Karpas-422 (cell line): Measurements from ENCODE around the gene CFAP45. TPM values are rescaled to one million over a fixed set of nuclear protein-coding genes. Genes with fewer than 3 reads are reported as not detected.

Experiments used
- DNase-seq: peaks from one replicate; pipeline ENCODE4 v3.0.0-alpha.2; 2015
- H2AFZ ChIP-seq: fragments of 200-600 bp; sonication (generic); 2 replicates; pipeline ENCODE4 v1.6.1; 2014; ENCODE audit warnings: antibody characterized with exemption, low read length, mixed read lengths
- H3K27ac ChIP-seq: fragments of 200-600 bp; sonication (generic); 2 replicates; pipeline ENCODE4 v1.5.1; 2014; ENCODE audit warnings: mild to moderate bottlenecking, low read length, moderate library complexity
- H3K27me3 ChIP-seq: fragments of 200-600 bp; sonication (generic); 2 replicates; pipeline ENCODE4 v1.6.1; 2014; ENCODE audit warnings: low read length, mixed read lengths
- H3K36me3 ChIP-seq: fragments of 200-600 bp; sonication (generic); 2 replicates; pipeline ENCODE4 v1.6.1; 2014; ENCODE audit warnings: low read length, mixed read lengths; ENCODE audit not compliant: insufficient read depth
- H3K4me1 ChIP-seq: fragments of 200-600 bp; sonication (generic); 2 replicates; pipeline ENCODE4 v1.6.1; 2014; ENCODE audit warnings: mild to moderate bottlenecking, low read length, mixed read lengths
- H3K4me2 ChIP-seq: fragments of 200-600 bp; sonication (generic); 2 replicates; pipeline ENCODE4 v1.6.1; 2014; ENCODE audit warnings: low read length, low read depth, mild to moderate bottlenecking; ENCODE audit not compliant: poor library complexity, severe bottlenecking
- H3K4me3 ChIP-seq: fragments of 200-600 bp; sonication (generic); 2 replicates; pipeline ENCODE4 v1.5.1; 2014; ENCODE audit warnings: mild to moderate bottlenecking, antibody characterized with exemption, low read length, mixed read lengths
- H3K79me2 ChIP-seq: fragments of 200-600 bp; sonication (generic); 2 replicates; pipeline ENCODE4 v1.6.1; 2014; ENCODE audit warnings: mild to moderate bottlenecking, low read length, mixed read lengths
- H3K9ac ChIP-seq: fragments of 200-600 bp; sonication (generic); 2 replicates; pipeline ENCODE4 v1.6.0; 2014; ENCODE audit warnings: low read length
- H3K9me2 ChIP-seq: fragments of 200-600 bp; sonication (generic), shearing (Covaris generic); replicated peaks from 2 replicates; pipeline ENCODE4 v1.6.0; 2014; ENCODE audit warnings: mild to moderate bottlenecking, low read length, moderate library complexity; ENCODE audit not compliant: insufficient read depth
- H3K9me3 ChIP-seq: fragments of 300-700, 200-600 bp; sonication (generic); 2 replicates; pipeline ENCODE4 v1.6.1; 2014; ENCODE audit warnings: low read length, mixed read lengths
- H4K20me1 ChIP-seq: fragments of 200-600 bp; sonication (generic); 2 replicates; pipeline ENCODE4 v1.6.1; 2014; ENCODE audit warnings: mild to moderate bottlenecking, antibody characterized with exemption, low read length, low read depth; ENCODE audit not compliant: insufficient read depth
- total RNA-seq: library from RNA; depleted of rRNA; stranded (reverse); fragments of >200 nt; shearing (Covaris generic); gene quantifications from 2 replicates; pipeline ENCODE4 v1.2.3, GENCODE V29; 2014; ENCODE audit warnings: low replicate concordance

The CFAP45 gene
- total RNA-seq, 1 experiment from 2014 or later: not detected

DNA sequence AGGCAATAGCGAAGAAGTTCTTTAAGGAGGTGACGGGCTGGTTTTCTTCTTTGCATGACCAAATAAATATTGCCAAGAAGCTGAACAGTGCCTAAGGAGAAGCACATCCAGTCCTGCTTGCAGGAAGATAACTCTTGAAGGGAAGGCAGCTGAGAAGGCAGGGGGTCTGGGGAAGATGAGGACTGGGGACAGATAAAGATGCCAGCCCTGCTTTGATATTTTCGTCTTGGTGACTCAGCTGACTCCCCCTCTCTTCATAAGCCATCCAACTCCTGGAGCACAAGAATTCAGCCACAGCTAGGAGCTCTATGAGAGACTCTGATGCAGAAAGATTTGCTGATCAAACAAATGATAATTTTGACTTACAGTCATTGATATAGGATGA is 3.4 kb downstream of the CFAP45 start:
- Histone ChIP-seq H3K9ac (no peak overlapping the region), H3K9me3 (no peaks in the 10 kb centered on the region), H3K4me1 (no peaks in the 10 kb centered on the region), H3K27me3 (no peaks in the 10 kb centered on the region), H2AFZ (no peak overlapping the region), H3K9me2 (no peaks in the 10 kb centered on the region), H3K4me2 (no peak overlapping the region), H3K79me2 (no peaks in the 10 kb centered on the region), H4K20me1 (no peaks in the 10 kb centered on the region), H3K4me3 (no peak overlapping the region), H3K27ac (no peak overlapping the region), H3K36me3 (no peaks in the 10 kb centered on the region)
- no peak for DNase-seq

DNA sequence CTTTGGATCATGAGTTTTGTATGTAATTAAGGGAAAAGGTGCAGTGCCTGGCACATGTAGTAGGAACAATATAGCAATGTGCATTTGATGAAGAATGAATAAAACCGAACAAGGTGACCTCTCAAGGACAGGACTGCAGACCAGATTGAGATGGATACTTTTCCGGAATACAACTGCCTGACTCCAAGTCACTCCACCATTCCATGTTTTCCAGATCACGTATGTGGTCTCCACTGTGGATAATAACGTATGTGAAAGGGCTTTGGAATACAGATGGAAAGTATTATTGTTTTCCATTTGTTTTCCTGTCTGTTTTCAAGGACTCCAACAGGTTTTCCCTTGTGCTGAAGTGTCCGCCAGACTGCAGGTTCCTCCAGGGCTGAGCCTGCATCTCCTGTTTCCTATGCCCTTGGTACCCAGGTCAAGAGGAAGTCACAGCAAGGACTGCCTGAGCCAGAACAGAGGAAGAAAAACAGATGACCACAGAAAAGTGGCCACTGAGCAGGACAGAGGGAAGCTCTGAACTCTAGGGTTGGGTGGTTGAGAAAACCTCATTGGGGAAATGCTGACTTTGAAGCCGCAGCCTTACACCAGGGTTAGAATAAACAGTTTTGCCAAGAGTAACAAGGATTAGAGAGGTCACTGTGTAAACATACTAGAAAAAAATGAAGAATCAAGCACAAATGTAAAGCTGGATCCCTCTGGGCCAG is 4.0 kb downstream of the CFAP45 start:
- Histone ChIP-seq H3K9me3 (no peaks in the 10 kb centered on the region), H3K4me2 (no peak overlapping the region), H3K9ac (no peak overlapping the region), H4K20me1 (no peaks in the 10 kb centered on the region), H3K36me3 (no peaks in the 10 kb centered on the region), H3K4me1 (no peaks in the 10 kb centered on the region), H3K9me2 (no peaks in the 10 kb centered on the region), H3K79me2 (no peaks in the 10 kb centered on the region), H2AFZ (no peak overlapping the region), H3K27me3 (no peaks in the 10 kb centered on the region), H3K4me3 (no peak overlapping the region), H3K27ac (no peak overlapping the region)
- no peak for DNase-seq

DNA sequence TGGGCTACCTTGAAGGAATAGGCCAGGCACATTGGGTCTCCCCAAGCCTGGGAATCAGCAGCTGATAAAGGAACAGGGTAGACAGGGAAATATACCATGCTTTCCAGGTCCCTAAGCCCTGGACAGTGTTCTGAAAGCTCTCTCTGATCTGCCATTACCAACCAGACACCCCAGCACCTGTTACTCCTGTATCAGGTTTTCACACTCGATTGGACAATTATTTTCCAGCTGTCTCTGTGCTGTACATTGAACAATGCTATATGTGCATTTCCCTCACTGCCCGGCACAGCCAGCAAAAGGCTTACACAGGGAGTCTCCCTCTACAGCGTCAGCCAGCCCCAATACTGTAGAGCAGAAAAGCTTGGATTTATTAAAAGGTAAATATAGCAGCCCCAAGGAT is 4.7 kb downstream of the CFAP45 start:
- H3K36me3 ChIP-seq: no peaks in the 10 kb centered on the region
- peaks cover 1% of the 10 kb centered on the region for H3K4me1 ChIP-seq
- H3K27ac ChIP-seq: no peak overlapping the region
- no peak overlapping the region for H3K4me3 ChIP-seq
- no peak for DNase-seq
- no peaks in the 10 kb centered on the region for H3K9me3 ChIP-seq
- H2AFZ ChIP-seq: no peak overlapping the region
- H4K20me1 ChIP-seq: no peaks in the 10 kb centered on the region
- H3K9ac ChIP-seq: no peak overlapping the region
- no peaks in the 10 kb centered on the region for H3K27me3 ChIP-seq
- no peaks in the 10 kb centered on the region for H3K9me2 ChIP-seq
- H3K4me2 ChIP-seq: no peak overlapping the region
- H3K79me2 ChIP-seq: no peaks in the 10 kb centered on the region

DNA sequence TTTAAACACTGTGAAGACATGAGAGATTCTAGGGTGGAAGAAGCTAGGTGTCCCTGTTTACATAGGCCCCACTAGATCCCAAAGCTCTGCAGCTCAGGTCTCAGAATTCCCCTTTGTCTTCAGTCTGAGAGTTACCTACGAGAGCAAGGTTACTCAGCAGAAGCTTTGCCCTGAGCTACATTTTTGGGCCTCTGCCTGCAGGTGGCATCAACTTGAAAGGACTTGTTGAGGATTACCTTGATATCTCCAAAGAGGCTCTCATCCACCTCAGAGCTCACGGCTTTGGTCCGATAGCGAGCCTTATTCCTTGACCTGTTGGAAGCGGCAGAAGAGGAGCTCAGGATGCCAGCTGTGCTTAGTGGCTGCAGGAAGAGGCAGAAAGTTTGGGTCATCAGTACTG is 7.0 kb downstream of the CFAP45 start:
- no peak overlapping the region for H2AFZ ChIP-seq
- peak; percentile 50 for DNase-seq
- no peak overlapping the region for H3K27ac ChIP-seq

DNA sequence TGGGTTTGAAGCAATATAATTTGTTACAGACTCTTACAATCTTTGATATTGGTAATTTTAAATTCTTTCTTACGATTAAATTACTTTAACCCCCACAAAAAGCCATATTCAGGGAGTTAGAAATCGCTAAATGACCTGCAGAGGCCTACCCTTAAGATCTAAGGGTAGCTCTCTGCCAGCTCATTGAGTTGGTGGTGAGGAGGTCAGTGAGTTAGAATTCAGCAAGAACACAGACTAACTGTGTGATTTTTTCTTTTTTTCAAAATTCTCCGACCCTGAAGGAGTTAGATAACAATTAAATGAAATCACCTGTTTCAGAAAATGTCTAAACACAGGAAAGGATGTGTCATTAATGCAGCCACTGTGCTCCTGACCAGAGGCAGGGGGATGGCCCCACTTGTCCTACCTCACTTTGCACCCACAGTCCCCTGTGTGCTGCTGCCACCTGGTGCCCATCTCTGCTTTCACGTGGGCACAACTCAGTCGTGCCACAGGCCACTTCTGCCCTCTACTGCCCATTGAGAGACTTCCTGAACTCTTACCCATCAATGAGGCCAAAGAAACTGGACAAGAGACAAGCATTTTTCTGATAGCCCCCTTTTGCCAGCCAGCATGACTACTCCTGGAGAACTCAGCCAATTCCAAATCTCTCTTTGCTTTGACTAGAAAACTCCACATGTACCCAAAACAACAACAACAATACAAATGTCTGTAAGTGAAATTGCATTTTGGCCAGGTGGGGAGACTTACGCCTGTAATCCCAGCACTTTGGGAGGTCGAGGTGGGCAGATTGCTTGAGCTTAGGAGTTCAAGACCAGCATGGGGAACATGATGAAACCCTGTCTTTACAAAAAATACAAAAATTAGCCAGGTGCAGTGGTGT is 8.4 kb downstream of the CFAP45 start:
- Histone ChIP-seq H3K9ac (no peak overlapping the region), H4K20me1 (no peaks in the 10 kb centered on the region), H3K9me2 (no peaks in the 10 kb centered on the region), H3K27me3 (no peaks in the 10 kb centered on the region), H2AFZ (no peak overlapping the region), H3K4me1 (peaks cover 24% of the 10 kb centered on the region), H3K4me2 (no peak overlapping the region), H3K27ac (no peak overlapping the region), H3K36me3 (no peaks in the 10 kb centered on the region), H3K9me3 (no peaks in the 10 kb centered on the region), H3K4me3 (no peak overlapping the region), H3K79me2 (no peaks in the 10 kb centered on the region)
- DNase-seq: peak; percentile 86

More for the DNA sequence above, 7.0 kb downstream of the CFAP45 start:
- H3K9me3 ChIP-seq: no peaks in the 10 kb centered on the region
- no peaks in the 10 kb centered on the region for H4K20me1 ChIP-seq
- no peaks in the 10 kb centered on the region for H3K36me3 ChIP-seq
- no peaks in the 10 kb centered on the region for H3K27me3 ChIP-seq
- no peaks in the 10 kb centered on the region for H3K9me2 ChIP-seq
- no peak overlapping the region for H3K9ac ChIP-seq
- H3K79me2 ChIP-seq: no peaks in the 10 kb centered on the region
- H3K4me1 ChIP-seq: peaks cover 17% of the 10 kb centered on the region
- no peak overlapping the region for H3K4me2 ChIP-seq
- no peak overlapping the region for H3K4me3 ChIP-seq

DNA sequence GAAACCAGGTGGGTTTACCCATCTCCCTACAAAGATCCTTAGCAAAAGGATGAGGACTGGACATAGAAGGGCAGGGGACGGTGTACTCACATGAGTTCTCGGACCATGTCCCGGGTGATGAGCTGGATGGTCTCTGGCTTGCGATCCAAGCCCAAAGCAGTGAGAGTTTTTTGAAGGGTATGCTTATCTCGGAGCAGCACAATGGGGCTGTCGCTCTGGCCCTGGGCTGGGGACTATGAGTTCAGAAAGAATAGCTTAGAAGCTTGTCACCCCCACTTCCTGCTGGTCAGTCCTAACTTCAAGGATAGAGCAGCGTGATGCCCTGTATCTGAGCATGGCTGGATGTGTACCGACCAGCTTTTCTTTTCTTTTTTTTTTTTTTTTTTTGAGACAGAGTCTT is 9.6 kb downstream of the CFAP45 start:
- peak overlapping the region; percentile 5; the same call in 1 of the 2 replicates for H3K4me3 ChIP-seq
- 0 out of 2 replicates have a peak overlapping the region, but pooled peaks have one; percentile 3 for H3K9ac ChIP-seq

DNA sequence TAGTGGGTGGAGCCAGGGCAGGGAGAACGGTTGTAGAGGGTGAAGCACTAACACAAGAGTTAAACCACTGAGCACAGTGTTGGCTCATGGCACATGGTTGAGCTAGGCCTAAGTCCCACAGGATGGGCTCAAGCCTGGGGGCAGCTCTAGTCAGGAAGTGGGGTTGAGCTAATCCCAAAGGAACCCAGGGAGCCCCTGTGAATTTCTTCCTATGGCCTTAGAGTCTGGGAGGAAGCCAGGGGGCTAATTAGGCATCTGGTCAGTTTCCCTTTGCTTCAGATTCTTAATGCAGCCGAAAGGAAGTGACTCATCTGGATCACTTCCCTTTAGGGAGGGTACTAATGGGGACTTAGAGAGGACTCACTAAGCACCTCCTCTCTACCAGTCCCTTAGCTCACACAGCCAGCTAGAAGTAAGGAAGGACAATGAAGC is 10.1 kb downstream of the CFAP45 start:
- Histone ChIP-seq H3K4me1 (peaks cover 24% of the 10 kb centered on the region), H3K79me2 (no peaks in the 10 kb centered on the region), H3K4me3 (peak overlapping the region; percentile 5; the same call in 1 of the 2 replicates), H3K27me3 (no peaks in the 10 kb centered on the region), H3K36me3 (no peaks in the 10 kb centered on the region), H3K4me2 (peak overlapping the region; percentile 30), H3K9ac (0 out of 2 replicates have a peak overlapping the region, but pooled peaks have one; percentile 3), H3K27ac (no peak overlapping the region), H4K20me1 (no peaks in the 10 kb centered on the region), H2AFZ (peak overlapping the region; percentile 65), H3K9me2 (no peaks in the 10 kb centered on the region), H3K9me3 (no peaks in the 10 kb centered on the region)
- DNase-seq: peak; percentile 74

More for the DNA sequence above, 9.6 kb downstream of the CFAP45 start:
- H3K4me1 ChIP-seq: peaks cover 24% of the 10 kb centered on the region
- no peak overlapping the region for H3K27ac ChIP-seq
- peak overlapping the region; percentile 30 for H3K4me2 ChIP-seq
- no peaks in the 10 kb centered on the region for H4K20me1 ChIP-seq
- peak overlapping the region; percentile 65 for H2AFZ ChIP-seq
- H3K36me3 ChIP-seq: no peaks in the 10 kb centered on the region
- H3K9me2 ChIP-seq: no peaks in the 10 kb centered on the region
- no peaks in the 10 kb centered on the region for H3K27me3 ChIP-seq
- H3K9me3 ChIP-seq: no peaks in the 10 kb centered on the region
- no peaks in the 10 kb centered on the region for H3K79me2 ChIP-seq
- DNase-seq: no peak

DNA sequence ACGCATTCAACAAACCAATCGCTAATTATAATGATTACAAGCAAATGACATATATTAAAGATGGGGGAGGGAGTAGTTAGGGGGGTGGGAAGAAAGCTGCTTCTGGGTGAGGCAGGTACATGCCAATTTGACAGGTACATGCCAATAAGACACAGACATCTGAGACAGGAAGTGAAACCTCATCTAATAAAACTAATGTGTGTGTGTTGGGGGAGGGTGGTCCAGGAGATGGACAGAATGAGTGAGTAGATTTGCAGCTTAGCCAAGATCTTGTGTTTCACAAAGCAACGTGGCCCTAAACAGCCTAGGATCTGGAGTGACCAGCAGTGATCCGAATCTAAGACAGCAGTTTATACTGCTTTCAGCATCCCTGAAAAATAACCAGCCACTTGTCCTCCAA is 10.8 kb downstream of the CFAP45 start:
- Histone ChIP-seq H3K4me1 (peaks cover 24% of the 10 kb centered on the region), H3K79me2 (no peaks in the 10 kb centered on the region), H3K27ac (no peak overlapping the region), H2AFZ (peak overlapping the region; percentile 65; the same call in 1 of the 2 replicates), H3K9me3 (no peaks in the 10 kb centered on the region), H3K4me2 (peak overlapping the region; percentile 30), H3K4me3 (no peak overlapping the region), H3K9ac (0 out of 2 replicates have a peak overlapping the region, but pooled peaks have one; percentile 2), H3K9me2 (no peaks in the 10 kb centered on the region), H3K27me3 (no peaks in the 10 kb centered on the region), H3K36me3 (no peaks in the 10 kb centered on the region), H4K20me1 (no peaks in the 10 kb centered on the region)
- DNase-seq: peak; percentile 68
